Measurements from ENCODE around the gene ZCCHC7.
"Not testable (repeated sequence)": the region's sequence is repeated elsewhere in the genome, so short reads cannot be mapped to it uniquely, and the experiment has no call there.

Gene ZCCHC7

DNA sequence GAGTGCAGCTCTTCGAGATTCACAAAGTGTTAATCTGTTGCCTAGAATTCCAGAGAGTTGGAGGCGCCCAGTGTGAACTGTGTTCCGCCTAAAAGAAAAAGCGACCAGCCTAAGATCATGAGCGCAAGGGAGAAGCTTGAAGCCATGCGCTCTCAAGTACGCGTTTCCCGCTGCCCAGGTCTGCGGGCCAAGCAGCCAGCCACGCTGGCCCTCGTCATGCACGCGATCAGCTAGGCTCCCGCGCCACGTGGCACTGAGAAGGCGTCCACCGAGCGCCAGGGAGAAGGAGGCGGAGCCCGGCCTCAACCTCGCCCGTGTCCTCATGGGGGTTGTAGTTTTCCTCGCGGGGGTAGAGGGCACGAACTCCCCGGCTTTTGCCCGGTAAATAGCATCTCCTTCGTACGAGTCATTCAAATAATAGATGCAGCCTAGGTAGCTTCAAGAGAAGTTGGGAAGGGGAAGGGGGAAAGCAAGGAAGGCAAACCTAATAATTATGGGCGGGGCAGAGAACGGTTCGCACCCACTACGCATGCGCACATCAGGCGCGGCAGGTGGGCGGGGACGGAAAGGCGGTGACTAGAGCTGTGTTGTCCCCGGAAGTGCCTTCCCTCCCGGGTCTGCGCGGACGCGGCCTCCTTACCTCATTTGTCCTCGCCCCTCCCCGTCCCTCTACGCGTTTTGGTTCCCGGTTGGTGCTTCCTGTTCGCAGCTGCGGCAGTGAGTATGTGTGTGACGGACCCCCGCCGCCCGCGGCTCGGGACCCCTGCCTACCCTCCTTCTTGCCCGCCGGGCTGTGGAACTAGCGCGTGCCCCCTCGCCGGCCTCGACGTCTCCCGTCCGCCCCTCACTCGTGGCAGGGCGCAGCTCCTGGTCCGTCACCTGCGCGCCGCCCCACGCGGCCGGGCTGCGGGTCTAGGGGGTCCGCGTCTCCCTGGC is at the start of gene ZCCHC7:
Gene ZCCHC7 (plus strand): TSS at position 668 of the 936 bp plus-strand sequence.
- peak; percentile 93 for DNase-seq (ENCODE audit: low read depth)

DNA sequence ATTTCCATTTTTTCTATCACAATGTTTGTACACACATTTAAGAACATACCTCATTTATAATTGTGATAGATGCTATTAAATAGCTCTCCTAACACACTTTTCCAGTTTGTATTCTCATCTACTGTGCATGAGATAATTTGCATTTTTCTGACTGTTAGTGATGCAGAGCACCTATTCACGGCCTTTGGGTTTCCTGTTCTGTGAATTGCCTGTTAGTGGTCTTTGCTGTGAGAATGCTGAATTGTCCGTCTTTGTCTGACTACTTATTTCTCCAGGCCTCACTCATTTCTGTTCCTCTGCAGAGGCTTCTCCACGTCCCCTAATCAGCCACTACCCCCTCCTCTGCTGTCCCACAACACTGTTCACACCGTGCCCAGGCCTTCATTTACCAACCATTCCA is 45.6 kb upstream of the ZCCHC7 start:
- not testable (repeated sequence) for DNase-seq (ENCODE audit: low read depth)

DNA sequence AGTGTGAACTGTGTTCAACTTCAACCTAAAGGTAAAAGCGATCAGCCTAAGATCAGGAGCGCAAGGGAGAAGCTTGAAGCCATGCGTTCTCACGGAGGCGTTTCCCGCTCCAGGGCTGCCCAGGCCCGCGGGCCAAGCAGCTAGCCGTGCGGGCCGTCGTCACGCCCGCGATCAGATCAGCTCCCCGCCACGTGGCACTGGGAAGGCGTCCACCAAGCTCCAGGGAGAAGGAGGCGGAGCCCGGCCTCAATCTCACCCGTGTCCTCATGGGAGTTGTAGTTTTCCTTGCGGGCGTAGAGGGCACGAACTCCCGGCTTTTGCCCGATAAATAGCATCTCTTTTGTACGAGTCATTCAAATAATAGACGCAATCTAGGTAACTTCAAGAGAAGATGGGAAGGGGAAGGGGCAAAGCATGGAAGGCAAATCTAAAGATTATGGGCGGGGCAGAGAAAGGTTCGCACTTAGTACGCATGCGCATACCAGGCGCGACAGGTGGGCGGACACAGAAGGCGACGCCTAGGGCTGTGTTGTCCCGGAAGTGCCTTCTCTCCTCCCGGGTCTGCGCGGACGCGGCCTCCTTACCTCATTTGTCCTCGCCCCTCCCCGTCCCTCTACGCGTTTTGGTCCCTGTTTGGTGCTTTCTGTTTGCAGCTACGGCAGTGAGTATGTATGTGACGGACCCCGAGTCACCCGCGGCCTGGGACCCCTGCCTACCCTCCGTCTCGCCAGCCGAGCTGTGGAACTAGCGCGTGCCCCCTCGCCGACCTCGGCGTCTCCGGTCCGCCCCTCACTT is 40.8 kb upstream of the ZCCHC7 start:
- peak; percentile 85 for DNase-seq (ENCODE audit: low read depth)

DNA sequence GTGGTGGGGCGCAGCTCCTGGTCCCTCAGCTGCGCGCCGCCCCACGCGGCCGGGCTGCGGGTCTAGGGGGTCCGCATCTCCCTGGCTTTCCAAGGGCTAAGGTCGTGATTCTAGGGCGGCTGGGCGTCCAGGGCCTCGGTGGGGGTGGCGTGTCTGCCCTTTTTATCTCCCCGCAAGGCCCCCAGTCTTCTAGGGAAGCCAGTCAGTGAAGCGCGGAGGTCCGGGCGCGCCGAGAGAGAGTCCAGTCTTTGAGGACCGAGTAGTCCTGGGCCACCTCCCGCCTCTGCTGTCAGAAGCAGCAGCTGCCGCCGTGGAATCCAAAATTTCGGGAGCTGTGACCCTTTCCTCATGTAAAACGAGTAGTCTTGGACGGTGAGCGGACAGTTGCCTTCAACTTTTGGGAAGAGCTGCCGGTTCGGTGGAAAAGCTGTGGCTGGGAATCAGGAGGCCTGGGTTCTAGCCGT is 40.2 kb upstream of the ZCCHC7 start:
- peak; percentile 6 for DNase-seq (ENCODE audit: low read depth)

DNA sequence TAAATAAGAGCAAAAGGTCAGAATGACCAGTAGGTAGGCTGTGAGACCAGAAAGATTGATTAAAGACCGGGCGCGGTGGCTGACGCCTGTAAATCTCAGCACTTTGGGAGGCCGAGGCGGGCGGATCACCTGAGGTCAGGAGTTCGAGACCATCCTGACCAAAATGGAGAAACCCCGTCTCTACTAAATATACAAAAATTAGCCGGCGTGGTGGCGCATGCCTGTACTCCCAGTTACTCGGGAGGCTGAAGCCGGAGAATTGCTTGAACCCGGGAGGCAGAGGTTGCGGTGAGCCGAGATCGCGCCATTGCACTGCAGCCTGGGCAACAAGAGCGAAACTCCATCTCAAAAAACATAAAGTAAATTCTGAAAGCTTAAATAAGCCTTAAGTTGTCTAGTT is 38.9 kb upstream of the ZCCHC7 start:
- not testable (repeated sequence) for DNase-seq (ENCODE audit: low read depth)

DNA sequence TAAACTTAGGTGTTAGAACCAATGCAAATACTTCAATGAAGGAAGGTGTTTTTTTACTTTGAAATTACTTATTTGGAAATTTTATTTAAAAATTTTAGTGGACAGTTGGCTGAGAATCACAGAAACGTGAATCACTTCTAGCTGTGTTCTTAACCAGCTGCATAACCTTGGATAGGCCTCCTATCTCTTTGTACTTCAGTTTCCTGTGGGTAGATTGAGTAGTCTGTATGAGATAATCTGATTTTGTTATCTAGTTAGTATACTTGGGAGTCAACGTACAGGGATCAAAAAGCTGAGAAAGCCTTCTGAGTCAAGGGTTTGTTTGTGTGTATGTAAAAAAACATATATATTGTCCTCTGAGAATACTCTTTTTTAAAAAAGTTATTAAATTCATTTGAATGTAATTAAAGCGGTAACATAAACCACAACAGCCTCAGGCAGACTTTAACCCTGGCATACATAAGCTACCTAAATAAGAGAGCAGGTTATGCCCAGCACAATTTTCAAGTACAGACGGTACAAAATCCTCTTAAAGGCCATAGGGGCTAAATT is 38.1 kb upstream of the ZCCHC7 start:
- no peak for DNase-seq (ENCODE audit: low read depth)

DNA sequence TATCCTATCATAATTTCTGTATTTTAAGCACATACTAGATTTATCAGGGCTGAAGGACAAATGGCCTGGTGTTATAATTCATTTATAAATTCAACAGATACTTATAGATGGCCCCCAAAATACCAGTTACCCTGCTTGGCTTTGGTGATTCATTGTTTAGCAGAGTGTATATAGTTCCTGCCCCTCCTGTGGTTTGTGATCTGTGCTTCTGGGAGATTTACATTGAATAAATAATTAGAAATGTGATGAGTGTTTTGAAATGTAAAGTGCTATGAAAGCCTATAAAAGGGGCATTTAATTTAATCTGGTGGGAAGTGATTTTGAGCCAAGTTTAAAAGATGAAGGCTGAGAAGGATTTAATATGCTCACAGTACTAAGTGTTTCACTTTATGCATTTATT is 36.7 kb upstream of the ZCCHC7 start:
- no peak for DNase-seq (ENCODE audit: low read depth)

DNA sequence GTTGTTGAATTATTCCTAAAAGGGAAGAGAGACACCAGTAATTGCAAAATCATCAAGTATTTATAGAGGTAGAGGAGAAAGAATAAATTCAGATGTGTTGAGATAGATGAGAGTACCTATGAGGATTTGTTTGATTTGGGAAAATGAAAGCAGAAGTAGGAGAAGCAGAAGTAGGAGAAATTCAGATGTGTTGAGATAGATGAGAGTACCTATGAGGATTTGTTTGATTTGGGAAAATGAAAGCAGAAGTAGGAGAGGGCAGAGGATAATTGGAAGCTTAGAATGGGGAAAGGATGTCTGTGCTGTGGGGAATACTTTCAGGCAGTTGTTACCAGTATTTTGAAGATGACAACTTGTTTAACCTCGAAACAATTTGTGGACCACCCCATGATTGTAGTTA is 35.1 kb upstream of the ZCCHC7 start:
- no peak for DNase-seq (ENCODE audit: low read depth)

DNA sequence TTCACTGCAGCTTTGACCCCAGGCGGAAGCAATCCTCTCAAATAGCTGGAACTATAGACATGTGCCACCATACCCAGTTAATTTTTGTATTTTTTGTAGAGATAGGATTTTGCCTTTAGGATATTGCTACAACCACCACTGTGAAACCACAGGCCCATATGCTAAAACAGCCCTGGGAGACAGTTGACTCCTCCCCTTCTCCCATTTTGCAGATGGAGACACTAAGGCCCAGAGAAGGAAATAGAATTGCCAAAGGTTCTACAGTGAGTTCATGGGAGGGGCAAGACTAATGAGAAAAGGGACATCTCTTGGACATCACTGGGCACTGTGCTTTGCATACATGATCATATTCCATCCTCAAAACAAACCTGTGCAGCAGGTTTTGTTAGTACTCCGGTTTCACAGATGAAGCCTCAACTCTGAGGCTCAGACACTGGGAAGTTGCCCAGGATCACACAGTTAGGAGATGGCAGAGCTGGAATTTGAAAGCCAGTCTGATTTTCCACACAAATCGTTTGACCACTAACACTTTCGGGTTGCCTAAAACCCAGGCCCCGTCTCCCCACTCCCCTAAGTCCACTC is 27.6 kb upstream of the ZCCHC7 start:
- not testable (repeated sequence) for DNase-seq (ENCODE audit: low read depth)

DNA sequence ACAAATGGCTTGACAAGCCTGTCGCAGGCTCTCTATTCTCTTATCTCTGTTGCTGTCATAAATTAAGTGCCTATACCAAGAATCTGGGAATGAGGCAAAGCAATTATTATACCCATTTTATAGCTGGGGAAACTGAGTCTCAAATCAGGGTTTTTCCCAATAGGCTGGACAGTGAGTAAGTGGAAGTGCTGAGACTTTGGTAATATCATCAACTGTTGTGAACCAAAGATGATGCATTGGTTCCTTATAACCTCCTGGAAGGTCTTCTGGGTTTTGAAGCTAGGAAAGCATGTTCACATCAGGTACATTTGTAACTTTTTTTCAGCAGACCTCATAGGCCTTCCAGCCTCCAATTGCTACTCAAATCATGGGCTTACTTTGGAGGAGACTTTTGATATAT is 25.6 kb upstream of the ZCCHC7 start:
- no peak for DNase-seq (ENCODE audit: low read depth)

DNA sequence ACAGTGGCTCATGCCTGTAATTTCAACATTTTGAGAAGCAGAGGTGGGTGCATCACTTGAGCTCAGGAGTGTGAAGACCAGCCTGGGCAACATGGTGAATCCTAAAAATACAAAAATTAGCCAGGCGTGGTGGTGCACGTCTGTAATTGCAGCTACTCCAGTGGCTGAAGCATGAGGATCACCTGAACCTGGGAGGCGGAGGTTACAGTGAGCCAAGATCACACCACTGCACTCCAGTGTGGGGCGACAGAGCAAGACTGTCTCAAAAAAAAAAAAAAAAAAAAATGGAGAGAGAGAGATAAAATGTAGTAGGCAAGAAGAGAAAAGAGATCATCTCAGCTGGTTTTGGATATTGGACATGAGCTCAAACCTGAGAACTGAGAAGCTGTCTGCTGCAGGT is 23.7 kb upstream of the ZCCHC7 start:
- no peak for DNase-seq (ENCODE audit: low read depth)

DNA sequence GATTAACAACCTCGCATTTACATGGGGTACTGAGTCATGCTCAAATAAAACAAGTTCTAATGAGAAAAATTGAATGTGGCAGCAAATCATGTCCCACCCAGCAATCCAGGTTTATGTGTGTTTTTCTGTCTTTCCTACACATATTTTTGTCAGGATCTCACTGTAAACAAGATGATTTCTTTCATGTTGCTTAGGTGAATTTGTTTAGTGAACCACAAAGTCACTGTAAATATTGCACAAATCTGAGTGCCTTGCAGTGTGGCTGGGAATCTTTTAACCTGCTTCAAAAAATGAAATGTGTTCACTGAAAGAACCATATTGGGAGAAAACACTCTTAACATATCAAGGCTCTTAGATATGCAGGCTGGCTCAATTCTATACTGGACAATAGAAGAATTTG is 23.1 kb upstream of the ZCCHC7 start:
- no peak for DNase-seq (ENCODE audit: low read depth)

DNA sequence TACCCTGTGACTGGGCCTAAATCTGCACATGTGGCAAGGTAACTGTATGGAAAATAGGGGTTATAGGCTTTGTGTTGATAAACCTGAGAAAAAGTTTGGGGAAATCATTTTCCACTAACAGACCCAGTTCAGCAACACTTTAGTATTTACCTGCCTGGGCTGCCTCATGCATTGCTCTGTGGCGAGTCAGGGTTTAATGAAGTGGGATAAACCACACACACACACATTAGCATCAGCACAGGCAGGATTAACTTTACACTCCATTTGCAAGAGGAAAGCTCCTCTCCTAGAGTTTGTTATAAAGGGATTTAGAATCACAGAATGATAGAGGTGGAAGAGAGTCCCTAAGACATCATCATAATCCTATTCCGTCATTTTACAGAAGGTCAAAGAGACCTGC is 20.0 kb upstream of the ZCCHC7 start:
- no peak for DNase-seq (ENCODE audit: low read depth)

DNA sequence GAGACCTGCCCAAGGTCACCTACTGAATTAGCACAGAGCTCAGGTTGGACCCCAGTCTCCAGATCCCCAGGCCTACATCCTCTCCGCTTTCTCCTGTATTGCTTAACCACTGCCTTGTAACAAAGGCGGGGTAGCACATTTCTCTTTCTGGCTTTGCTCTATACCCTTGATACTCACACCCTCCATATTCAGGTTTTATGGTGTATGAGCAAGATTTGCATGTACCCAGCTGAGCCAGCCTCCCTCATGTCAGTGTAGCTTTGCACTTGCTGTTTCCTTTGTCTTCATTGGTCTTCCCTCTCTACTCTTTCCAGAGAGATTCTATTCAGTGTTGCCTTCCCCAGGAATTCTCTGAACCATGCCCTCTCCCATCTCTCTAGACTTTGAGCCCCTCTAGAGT is 19.6 kb upstream of the ZCCHC7 start:
- no peak for DNase-seq (ENCODE audit: low read depth)

DNA sequence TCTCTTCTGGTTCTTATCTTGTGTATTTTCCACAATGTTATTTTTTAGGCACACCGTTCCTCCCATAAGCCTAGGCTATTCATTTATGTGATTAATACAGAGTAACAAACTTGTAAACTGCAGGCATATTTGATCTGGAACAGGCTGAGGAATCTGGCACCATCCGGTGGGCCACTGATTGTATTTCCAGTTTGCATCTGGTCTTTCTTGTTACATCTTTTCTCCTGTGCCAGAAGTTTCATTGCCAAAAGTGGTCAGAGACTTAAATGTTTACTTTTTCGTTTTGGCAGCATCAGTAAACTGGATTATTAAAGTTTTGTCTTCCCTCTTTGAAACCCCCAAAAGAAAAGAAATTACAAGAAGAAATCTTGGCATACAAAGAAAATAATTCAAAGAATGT is 17.9 kb upstream of the ZCCHC7 start:
- DNase-seq (ENCODE audit: low read depth) = no peak

DNA sequence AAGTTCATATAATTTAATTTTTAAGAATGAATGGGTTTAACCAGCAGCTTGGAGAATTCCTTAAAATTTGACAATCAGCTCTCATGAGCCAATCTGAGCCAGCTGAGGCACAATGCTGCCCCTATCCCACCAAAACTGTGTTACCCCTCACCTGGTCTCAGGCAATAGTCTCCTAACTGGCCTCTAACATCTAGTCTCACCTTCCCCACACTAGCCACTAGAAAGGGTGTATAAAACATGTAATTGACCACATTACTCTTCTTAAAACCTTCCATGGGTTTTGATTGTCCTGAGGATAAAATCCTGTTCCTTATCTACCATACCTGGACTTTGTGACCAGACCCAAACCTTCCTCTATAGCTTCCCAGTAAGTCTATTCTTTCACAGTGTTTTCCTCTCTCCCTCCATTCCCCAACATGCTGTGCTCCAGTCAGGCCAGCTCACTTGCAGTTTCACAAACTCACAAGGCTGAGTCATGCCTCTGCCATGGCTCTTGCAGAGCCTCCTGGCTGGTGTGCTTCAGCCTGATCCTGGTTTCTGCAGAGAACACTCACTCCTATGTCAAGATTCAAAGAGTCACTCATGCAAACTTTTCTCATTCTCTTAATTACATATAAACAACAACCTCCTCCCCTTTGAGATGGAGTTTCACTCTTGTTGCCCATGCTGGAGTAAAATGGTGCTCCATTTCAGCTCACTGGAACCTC is 16.0 kb upstream of the ZCCHC7 start:
- no peak for DNase-seq (ENCODE audit: low read depth)

DNA sequence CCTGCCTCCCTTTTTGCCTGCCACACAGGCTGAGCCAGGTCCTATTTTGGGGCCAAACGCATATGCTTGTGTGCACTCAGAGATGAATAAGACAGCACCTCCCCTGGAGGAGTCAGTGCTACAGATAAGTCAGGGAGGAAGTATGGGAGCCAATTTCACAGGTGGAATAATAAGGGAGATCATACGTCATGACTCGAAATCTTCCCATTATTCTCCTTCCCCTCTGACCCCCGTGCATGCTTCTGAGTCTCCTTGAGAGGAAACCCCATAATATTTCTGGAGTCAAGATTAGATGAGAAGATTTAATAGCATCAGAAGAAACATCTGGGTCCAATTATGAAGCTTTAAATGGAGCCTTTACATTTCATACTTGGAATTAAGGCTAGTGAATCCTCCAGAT is 15.1 kb upstream of the ZCCHC7 start:
- no peak for DNase-seq (ENCODE audit: low read depth)

DNA sequence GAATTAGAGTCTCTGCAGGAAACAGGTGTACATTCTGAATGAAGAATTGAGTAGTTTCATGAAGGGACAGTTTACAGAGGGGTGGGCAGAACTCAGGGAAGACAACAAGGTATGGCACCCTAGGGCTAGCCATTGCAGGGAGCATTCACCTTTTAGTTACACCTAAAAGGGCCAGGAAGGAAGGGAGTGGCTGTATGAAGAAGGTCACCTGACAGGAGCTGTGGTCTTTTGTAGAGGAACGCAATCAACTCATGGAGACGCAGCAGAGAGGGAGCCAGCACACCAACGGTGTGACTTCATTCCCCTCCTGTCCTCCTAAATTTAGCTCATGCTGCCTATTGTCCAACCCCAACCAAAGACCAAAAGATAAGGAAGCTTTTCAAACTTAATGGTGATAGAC is 12.7 kb upstream of the ZCCHC7 start:
- no peak for DNase-seq (ENCODE audit: low read depth)

DNA sequence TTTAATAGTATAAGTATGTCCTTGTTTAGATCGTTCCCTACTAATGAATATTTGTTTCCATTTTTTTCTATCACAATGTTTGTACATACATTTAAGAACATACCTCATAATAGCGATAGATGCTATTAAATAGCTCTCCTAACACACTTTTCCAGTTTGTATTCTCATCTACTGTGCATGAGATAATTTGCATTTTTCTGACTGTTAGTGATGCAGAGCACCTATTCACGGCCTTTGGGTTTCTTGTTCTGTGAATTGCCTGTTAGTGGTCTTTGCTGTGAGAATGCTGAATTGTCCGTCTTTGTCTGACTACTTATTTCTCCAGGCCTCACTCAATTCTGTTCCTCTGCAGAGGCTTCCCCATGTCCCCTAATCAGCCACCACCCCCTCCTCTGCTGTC is 5.9 kb upstream of the ZCCHC7 start:
- not testable (repeated sequence) for DNase-seq (ENCODE audit: low read depth)

DNA sequence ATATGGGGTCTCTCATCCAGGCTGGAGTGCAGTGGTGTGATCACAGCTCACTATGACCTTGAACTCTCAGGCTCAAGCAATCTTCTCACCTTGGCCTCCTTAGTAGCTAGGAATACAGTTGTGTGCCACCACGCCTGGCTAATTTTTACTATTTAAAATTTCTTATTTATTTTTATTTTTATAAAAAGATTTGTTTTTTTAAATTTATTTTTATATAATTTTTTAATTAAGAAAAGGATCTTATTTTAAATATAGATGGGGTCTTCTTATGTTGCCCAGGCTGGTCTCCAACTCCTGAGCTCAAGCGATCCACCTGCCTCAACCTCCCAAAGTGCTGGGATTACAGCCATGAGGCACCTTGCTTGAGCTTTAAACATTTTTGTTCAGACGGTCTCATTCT is 2.4 kb upstream of the ZCCHC7 start:
- no peak for DNase-seq (ENCODE audit: low read depth)

DNA sequence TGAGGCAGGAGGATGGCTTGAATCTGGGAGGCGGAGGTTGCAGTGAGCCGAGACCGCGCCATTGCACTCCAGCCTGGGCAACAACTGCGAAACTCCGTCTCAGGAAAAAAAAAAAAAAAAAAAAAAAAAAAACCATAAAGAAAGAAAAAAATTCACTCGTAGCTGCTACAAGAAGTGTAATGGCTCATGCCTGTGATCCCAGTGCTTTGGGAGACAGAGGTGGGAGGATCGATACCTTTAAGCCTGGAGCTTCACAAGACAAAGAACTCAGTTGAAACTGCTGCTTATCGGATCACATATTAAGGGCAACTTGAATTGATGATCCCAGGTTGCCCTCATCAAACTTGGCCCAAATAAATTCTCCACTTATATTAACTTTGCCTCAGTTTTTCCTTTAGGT is 1.0 kb upstream of the ZCCHC7 start:
- no peak for DNase-seq (ENCODE audit: low read depth)

DNA sequence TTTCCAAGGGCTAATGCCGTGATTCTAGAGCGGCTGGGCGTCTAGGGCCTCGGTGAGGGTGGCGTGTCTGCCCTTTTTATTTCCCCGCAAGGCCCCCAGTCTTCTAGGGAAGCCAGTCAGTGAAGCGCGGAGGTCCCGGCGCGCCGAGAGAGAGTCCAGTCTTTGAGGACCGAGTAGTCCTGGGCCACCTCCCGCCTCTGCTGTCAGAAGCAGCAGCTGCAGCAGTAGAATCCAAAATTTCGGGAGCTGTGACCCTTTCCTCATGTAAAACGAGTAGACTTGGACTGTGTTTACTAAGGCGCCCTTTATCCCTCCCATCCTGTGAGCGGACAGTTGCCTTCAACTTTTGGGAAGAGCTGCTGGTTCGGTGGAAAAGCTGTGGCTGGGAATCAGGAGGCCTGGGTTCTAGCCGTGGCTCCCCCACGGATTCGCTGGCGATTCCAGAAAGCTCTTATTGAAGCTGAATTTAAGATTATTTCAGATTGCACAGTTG is 515 bp downstream of the ZCCHC7 start:
- not testable (repeated sequence) for DNase-seq (ENCODE audit: low read depth)
